Activated T-helper 9 cell treated with anti-CD3 and anti-CD28 coated beads, Interleukin-2, amount 50 U/mL, for 16 hours (primary cell): Measurements from ENCODE around the gene ATP5PD.
"Not testable (repeated sequence)": the region's sequence is repeated elsewhere in the genome, so short reads cannot be mapped to it uniquely, and the experiment has no call there.

ENCODE experiments used
- DNase-seq: peaks from one replicate; pipeline ENCODE4 v3.0.0-alpha.2; 2020; ENCODE audit warnings: low read depth

Gene ATP5PD

GRCh38 chr17:75077496-75078283, 30.9 kb upstream of the ATP5PD start:
- DNase-seq = peak; percentile 37

- DNase-seq = no peak
These were observed 30.3 kb upstream of the ATP5PD start for GRCh38 chr17:75077072-75077495.

- no peak for DNase-seq
These were observed 29.0 kb upstream of the ATP5PD start for GRCh38 chr17:75075597-75076336.

GRCh38 chr17:75074532-75074931, 27.8 kb upstream of the ATP5PD start:
- no peak for DNase-seq

GRCh38 chr17:75073618-75074047, 26.9 kb upstream of the ATP5PD start:
- no peak for DNase-seq

- DNase-seq = not testable (repeated sequence)
These were observed 26.1 kb upstream of the ATP5PD start for GRCh38 chr17:75072909-75073308.

- DNase-seq = not testable (repeated sequence)
These were observed 24.9 kb upstream of the ATP5PD start for GRCh38 chr17:75071478-75072271.

GRCh38 chr17:75069783-75070182, 23.0 kb upstream of the ATP5PD start:
- no peak for DNase-seq

- no peak for DNase-seq
These were observed 22.0 kb upstream of the ATP5PD start for GRCh38 chr17:75068750-75069149.

- no peak for DNase-seq
These were observed 21.1 kb upstream of the ATP5PD start for GRCh38 chr17:75067856-75068255.

GRCh38 chr17:75065562-75066151, 18.9 kb upstream of the ATP5PD start:
- no peak for DNase-seq

GRCh38 chr17:75064867-75065561, 18.2 kb upstream of the ATP5PD start:
- no peak for DNase-seq

- DNase-seq = no peak
These were observed 17.7 kb upstream of the ATP5PD start for GRCh38 chr17:75064460-75064859.

- no peak for DNase-seq
These were observed 17.3 kb upstream of the ATP5PD start for GRCh38 chr17:75064040-75064439.

GRCh38 chr17:75063626-75064025, 16.9 kb upstream of the ATP5PD start:
- DNase-seq = no peak

GRCh38 chr17:75063201-75063600, 16.4 kb upstream of the ATP5PD start:
- DNase-seq = no peak

GRCh38 chr17:75061618-75062017, 14.8 kb upstream of the ATP5PD start:
- DNase-seq = no peak

GRCh38 chr17:75061055-75061438, 14.3 kb upstream of the ATP5PD start:
- DNase-seq = no peak

- no peak for DNase-seq
These were observed 13.8 kb upstream of the ATP5PD start for GRCh38 chr17:75060434-75061054.

- DNase-seq = no peak
These were observed 12.9 kb upstream of the ATP5PD start for GRCh38 chr17:75059369-75060345.
